Measurements from ENCODE around the gene EMX1.

Gene EMX1

DNA sequence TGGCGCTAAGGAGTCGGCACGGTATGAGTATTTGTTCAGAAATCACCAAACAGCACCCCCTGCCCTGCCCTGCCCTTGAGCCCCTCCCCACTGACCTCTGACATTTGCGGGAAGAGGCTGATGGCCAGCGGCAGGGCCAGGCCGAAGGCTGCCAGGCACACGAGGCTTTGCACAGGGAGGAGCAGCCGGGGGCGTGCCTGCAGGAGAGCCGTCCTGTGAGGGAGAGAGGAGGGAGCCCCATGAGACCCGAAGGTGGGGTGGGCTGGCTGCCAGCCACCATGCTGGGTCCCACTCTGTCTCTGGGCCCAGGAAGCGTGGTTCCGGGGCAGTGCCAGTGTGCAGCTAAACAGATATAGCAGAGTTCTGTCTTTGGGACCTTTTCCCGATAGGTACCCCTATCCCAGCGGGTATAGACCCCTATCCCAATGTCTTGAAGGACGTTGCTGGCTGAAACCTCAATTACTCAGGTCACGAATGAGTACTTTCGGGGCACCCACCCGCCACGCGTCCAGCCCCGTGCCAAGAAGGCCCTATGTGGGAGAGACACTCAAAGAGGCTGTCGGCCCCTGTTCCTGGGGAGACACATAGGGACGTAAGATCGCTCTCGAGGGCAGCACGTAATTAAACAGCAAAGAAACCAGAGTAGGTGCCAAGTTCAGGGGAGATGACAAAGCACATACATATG, 43.9 kb downstream of the EMX1 start:
- DNase-seq, result no peak

DNA sequence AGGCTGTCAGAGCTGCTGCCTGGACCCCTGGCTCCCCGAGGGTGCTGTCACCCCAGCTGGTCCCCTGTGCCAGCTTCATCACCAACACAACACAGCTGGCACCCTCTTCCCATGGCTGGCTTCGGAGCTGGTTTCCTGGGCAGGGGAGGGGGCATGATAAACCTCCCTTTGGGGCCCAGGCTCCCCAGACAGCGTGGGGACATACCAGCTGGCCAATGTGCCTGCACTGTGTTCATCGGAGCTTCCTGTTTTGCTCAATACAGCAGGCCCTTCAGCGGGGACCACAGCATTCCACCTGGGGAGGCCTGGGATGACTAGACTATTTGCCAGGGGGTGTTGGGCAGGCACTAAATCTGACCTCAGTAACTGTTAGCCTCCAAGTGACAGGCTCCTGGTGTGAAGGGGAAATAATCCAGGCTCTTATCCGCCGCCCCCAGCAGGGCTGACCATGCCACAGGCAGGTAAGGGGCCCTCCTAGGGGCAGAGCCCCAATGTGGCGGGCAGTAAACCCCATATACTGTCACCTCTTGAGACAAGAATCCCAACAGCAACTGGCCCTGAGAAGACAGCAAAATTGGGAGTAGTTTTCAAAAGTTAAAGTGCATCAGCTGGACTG, 44.6 kb downstream of the EMX1 start:
- no peak for DNase-seq

DNA sequence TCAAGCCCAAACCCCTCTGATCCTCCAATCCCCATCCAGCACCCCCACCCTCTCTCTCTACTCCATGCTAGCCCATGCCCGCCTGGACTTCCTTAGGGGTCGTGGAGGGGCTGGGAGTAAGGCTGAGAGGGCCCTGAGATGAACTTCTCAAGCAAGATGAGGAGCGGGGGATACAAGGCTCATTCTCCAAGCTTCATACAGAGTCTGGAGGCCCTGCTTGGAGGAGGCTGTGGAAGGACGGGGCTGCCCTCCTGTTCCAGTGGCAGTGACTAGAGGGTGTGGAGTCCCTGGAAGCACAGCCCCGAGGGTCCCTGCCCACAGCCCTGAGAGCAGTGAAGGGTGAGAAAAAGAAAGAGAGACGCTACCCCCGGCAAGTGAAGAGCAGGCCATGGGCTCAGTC, 45.6 kb downstream of the EMX1 start:
- DNase-seq, result no peak

DNA sequence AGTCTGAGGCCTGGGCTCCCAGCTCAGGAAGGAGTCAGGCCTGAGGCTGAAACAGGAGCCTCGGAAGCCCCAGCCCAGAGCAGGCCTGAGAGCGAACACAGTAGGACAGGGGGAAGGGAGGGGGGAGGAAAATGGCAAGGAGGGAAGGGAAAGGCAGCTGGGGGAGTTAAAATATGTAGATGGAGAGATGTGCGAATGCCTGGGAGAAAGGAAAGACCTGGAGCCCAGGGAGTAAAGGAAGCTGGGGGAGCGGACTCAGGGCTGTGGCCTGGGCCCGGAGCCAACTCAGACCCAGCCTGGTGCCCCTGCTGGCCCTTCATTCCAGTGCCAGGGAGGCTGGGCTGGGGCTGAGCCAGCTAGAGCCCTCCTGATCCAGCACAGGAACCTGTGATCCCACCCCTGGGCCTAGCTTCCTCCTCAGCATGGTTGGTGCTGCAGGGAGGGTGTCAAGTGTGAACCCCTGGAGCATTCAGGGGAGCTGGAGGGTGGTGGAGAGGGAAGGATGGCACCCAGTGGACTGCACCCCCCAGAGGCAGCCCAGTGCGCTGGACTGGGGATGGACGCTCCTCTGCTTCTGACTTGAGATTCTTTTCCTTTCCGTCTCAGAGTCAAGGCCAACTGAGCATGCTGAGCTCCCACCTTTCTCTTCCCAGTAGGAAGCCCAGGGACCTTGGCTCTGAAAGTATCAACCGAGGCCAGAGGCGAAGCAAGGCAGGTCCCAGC, 46.3 kb downstream of the EMX1 start:
- DNase-seq, result no peak

DNA sequence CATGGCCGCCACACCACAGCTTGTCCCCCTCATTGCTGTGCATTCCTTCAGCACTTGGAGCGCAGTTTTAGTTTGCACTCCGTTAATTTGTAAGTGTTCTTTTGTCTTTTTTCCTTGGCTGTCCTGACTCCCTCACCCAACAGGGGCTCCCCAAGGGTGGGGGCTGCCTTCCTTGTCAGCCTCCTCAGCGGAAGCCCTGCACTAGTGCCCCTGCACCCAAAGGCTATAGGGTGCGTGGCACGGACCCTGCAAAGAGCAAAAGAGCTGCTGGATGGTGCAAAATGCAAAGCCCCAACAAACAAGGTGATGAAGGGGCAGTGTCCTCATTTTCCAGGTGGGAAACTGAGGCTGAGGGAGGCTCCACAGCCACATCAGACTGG, 46.8 kb downstream of the EMX1 start:
- DNase-seq, result no peak

DNA sequence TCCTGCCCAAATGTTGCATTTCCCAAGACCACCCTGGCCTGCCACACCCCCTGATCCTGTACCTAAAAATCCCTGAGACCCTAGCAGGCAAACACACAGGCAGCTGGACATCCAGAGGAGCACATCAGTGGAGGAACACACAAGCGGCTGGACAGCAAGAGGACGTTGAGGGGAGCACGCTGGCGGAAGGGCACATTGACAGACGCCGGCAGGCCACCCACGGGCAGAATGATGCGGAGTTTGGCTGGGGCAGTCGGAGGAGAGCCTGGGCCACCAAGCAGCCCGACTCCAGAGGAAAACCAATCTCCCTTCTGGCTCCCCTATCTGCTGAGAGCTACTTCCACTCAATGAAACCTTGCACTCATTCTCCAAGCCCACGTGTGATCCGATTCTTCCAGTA, 47.7 kb downstream of the EMX1 start:
- DNase-seq, result no peak

DNA sequence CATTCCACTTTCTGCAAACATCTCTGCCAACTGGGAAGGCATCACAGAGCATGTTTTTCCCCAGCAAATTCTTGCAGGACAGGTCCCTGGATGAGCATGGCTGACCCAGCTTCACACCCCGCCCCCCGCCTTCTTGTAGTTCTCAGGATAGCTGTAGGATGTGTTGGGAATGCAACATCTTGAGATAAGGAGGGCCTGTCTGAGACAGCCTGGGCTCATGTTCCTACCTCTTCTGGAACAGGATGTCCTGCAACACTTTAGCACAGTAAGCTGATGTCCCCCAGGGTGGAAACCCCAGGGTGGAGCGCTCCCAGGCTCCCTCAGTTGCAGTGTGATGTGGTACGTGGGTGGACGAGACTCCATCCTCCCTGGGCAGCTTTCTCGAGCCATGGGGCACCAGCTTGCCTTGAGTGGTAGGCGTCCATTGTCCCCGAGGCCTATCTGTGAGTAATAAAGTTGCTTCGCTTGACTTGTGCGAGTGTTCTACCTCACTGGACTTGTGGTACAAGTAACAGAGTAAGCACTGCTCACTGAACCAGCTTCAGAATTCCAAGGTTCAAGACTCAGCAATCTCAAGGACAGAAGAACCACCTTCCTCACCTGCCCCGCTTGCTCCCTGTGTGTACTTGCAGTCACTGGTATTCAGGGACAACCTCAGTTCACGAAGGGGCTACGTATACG, 48.6 kb downstream of the EMX1 start:
- DNase-seq, result no peak

DNA sequence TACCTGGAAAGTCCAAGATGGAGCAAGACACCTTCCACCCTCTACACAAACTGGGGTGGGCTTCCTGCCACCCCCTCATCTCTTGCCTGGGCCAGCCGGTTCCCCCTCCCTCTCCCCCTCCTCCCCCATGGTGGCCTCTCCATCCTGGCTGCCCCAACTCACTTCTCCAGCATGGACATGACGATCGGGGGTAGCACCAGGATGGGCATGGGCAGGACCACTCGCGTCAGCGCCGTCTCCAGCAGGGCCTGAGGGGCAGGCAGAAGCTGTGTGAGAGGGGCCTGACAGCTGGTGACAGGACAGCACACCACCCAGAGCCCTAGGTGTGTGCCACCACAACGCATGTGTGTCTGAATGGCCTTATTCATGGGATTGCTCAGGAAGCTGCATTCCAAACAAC, 51.0 kb downstream of the EMX1 start:
- no peak for DNase-seq

DNA sequence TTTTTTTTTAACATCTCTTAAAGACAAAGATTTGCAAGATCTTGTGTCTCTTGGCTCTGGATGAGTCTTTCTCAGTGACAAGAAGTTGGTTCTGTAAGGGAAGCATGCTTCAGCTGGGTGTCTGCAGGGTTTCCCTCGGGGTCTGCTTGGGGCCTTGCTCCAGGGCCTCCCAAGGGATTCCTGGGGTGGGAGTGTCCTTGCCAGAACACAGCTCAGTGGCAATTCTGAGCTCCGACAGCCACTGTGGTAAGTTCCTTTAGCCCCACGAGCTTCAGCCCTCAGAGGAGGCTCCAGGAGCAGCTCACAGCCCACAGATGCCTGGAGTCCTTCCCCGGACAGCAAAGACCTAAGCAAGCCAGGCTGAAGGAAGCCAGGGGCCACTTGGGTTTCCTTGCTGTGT, 52.4 kb downstream of the EMX1 start:
- no peak for DNase-seq

DNA sequence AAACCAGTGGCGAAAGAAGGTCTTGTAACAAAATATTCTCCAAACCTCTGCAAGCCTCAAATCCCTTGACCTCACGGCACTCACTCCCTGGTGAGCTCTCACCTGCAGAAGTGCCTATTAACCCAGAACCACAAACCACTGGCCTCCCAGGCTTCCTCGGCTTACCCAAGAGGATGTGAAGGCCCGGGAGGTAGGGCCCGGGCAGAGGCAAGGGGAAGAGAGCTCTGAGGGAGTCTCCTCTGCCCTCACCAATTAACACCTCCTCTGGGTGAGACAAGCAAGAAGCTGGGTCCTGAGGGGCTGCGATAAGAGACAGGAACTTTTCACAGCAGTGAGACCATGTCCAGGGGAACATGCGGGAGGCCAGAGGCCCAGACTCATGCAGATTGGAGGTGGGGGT, 53.7 kb downstream of the EMX1 start:
- no peak for DNase-seq

DNA sequence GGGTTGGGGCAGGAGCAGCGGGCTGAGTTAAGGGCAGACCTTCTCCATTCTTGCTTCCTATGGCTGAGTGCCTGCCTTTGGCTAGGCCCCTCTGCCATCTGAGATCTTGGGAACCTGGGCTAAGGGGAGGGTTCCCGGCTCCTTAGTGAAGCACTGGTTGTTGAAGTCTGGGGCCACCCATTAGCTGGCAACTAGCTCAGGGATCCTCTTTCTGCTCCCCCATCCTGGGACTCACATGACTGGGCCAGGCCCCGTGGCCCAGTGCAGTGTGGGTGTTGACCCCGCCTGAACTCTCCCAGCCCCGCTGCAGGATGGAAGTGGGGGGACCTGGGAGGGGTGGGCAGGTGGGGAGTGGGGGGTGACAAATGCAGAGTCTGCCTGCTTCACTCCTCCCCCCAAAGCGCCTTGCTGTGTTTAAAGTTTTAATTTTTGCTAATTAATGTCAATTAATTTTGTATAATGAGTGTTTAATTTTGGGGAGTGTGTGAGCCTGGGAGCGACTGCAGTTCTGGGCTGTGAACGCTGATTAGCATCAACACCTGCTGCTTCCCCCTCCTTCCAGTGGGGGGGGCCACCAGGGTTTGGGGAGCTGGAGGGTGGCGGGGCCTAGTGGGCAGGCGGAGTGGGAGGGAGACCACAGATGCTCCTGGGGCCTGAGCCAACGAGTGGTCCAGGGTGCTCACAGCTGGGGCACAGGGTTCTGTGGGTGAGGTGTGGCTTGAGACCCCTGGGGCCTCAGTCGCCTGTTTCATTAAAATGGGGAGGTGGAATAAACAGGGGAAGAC, 55.2 kb downstream of the EMX1 start:
- DNase-seq, result no peak

DNA sequence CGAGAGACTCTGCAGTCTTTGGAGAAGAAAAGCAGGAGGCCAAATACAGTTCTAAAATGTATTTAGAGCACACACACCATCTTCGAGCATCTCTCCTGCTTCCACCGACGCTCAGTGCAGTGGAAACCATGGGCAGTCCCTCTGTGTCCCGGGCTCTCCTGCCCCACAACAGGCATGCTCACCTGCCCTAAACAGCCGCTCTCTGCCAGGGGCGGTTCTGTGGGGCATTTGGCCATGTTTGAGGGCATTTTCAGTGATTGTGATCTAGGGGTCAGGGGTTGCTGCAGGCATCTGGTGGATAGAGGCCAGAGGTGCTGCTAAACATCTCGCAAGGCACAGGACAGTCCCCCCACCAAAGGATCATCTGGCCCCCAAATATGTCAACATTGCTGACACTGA, 55.8 kb downstream of the EMX1 start:
- no peak for DNase-seq

DNA sequence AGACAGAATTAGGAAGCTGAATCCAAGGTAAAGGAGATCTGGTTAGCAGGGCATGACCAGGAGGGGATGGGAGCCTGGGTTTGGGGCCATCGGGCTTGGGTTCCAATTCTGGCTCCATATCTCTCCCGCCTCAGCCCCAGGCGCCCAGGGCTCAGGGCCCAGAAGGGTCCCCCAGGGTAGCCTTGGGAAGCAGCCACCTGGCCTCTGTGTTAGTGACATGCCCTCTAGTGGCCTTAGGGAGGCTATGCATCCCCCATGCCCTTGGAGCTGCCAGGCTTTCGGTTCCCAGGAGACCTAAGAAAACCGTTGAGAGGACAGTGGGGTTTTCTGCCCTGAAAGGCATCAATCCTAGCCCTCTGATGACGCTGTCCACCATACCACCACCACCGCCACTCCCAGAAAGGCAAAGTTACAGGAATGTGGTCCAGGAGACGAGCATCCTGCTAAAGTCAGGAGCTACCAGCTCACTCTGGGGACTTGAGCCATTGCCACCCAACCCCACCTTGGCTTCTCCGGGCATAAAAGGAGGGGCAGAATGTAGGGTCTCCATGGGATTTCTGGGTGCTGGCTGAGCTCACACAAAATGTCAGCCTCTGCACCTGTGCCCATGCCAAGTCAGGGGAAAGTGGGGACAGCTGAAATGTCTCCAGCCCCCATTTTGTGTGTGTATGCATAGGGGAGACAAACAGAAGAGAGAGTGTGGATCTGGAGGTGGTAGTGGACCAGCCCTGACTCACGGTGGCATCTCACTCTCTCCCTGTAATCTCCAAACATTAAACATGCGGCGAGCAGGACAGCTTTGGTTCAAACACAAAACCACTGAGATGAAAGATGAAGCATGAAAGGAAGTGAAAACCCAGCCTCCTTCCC, 56.5 kb downstream of the EMX1 start:
- peak; percentile 54 for DNase-seq

DNA sequence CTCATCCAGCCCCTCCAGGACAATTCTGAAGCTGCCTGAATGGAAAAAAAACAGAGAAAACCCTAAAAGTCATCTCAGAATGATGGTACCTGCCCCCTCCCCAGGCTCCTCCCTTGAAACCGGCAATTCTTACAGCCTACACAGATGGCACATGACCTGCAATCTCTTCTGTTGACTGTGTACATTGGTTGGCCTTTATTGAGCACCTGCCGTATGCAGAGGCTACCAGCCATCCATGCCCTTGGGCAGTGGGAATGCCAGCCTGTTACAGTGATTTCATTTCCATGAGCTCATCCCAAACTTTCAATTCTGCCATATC, 57.1 kb downstream of the EMX1 start:
- no peak for DNase-seq

DNA sequence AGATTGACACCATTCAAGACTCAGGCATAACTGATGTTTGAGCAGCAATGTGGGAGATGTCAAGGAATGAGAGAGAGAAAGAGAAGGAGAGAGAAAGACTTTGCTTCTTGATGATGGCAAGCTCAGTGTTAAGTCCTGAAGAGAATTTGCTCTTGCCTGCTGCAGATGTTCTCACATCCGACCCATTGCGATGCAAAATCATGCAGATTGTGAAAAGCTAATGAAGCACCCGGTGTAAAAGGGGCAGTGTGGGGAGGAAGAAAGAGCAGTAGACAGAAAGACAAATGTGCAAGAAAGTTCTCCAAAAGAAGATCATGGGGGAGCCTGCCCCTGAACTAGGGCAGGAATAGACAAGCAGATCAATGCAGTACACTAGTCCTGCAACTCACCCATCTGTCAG, 57.7 kb downstream of the EMX1 start:
- no peak for DNase-seq

DNA sequence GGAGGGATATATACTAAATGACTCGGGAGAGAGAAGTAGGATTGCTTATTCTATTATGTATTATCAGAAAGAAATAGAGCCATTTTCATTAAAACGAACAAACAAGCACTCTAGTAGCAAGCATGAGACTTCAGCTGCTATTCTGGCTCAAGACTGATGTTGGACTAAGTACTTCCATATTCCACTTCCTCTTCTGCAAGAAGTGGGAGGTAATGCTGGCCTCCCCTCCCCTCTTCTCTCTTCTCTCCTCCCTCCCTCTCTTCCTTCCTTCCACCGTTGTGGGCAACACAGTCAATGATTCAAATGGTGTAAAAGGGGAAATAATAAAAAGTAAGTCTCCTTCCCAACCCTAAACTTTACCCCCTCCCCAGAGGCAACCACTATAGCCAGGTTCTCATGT, 62.6 kb downstream of the EMX1 start:
- no peak for DNase-seq

DNA sequence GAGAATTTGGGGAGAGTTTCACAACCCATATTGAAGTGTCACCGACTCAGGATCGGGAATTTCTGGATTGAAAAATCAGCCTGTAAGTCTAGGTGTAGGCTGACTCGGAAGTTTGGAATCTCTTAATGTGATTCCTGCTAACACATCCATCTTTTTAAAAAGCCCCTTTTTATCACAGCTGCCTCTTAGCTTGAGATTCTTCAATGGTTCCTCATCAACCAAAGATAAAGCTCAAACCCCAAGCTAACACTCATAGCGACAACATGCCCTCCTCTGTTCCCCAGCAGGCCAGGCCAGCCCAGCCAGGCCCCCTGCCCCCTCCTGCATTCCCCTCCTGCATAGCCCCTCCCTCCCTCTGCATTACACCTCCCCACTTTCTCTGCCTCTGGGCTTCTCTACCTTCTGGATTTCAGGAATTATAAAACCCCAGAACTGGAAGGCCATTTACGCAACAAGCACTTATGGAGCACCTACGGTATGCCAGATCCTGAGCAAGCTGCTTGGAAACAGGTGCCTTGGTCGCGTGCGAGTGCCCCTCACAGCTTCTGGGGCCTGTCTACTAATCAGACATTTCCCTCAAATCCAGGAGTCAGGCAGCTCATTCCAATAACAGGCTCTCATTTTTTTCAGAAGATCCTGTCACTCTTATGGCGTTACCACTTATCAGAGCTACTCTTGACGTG, 63.4 kb downstream of the EMX1 start:
- DNase-seq, result peak; percentile 79

DNA sequence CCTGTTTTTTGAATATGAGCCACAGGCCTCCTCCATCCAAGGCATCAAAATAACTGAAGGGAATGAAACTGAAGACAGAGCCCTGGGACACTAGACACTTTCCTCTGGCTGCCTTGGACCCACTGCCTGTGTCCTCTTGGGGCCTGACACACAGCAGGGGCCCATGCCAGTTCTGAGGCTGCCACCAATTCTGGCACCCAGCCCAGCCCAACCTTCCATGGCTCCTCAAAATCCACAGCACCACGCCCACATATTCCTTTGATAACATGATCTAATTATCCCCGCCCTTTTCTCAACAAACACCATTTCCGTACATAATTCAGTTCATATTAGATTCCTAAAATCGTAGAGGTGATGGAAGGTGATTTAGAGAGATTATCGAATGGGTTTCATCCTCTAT, 64.2 kb downstream of the EMX1 start:
- no peak for DNase-seq

DNA sequence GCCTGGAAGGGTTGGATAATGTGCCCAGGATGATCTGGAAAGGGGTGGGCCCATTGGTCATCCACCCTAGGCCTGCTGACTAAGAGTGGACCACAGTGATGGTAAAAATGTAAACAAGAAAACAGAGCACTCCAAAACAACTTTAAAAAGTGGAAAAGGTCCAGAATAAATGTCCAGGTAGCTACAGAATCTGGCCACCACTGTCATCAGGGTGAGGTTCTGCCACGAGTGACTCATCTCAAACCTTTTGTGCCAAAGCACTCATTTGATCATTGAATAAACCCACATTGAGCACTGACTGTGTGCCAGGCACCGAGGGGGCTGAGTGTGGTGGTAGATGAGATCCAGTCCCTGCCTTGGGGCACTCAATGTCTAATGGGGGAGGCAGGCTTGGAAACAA, 64.9 kb downstream of the EMX1 start:
- DNase-seq, result no peak

DNA sequence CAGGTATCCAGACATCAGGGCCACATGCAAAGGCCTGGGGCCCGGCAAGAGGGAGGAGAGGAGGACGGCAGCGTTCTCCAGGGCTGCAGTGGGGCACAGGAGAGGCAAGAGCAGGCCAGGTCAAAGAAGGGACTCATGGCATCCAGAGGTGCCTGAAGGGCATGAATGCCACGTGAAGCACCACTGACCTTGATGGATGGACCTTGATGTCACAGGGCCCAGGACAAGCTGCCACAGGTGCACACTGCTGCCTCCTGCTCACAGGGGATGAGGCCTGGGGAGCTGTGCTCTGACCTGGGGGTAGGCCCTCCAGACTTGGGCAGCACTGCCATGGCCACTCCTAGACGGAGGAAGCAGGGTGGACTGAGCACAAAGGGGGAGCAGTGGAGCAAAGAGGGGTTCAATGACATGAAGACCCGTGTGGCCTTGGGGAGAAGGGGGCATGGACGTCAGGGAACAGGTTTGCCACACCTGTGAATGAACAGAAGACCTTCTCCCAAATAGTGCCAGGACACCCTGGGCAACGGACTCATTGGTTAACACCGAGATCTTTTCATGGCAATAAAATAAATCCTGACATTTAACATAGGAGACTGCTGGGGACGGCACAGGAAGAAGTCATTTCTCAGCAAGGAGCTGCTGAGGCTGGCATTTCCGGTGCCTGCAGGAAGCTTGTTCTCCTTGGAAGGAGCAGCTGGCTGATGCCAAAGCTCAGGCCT, 65.6 kb downstream of the EMX1 start:
- no peak for DNase-seq
